K562 (cell line): ENCODE results near the gene IBA57. TPM values are rescaled to one million over a fixed set of nuclear protein-coding genes. Genes with fewer than 3 reads are reported as not detected.

Experiments
- BRD9 ChIP-seq: fragments of 450-650 bp; IDR thresholded peaks from 2 replicates; pipeline ENCODE4 v1.6.1; 2018; ENCODE audit warnings: low read depth; ENCODE audit not compliant: partially characterized antibody
- CHCHD3 ChIP-seq: fragments of 250-450 bp; sonication (Bioruptor Pico); IDR thresholded peaks from 2 replicates; pipeline ENCODE4 v2.1.2; 2022; ENCODE audit warnings: mild to moderate bottlenecking
- E2F6 ChIP-seq, 2 experiments: IDR thresholded peaks; 2 replicates each; pipeline ENCODE4 v1.6.1; 2011; ENCODE audit warnings: borderline replicate concordance in 1 of 2, control low read depth in 1 of 2, low read depth in 1 of 2, low read length in 1 of 2, mild to moderate bottlenecking in 1 of 2, mixed read lengths in 1 of 2, moderate library complexity in 1 of 2; ENCODE audit not compliant: insufficient read depth in 1 of 2, insufficient read length in 1 of 2, poor library complexity in 1 of 2, severe bottlenecking in 1 of 2; ENCODE audit errors: extremely low read depth in 1 of 2
- FOXM1 ChIP-seq, 2 experiments: fragments of 450-650 bp in 1 of 2; sonication (generic) in 1 of 2; formaldehyde crosslinking in 1 of 2; IDR thresholded peaks; 2 replicates each; pipeline versions ENCODE4 v1.6.1 to v1.9.0; 2017 to 2022; ENCODE audit warnings: low read depth in 2 of 2, mild to moderate bottlenecking in 2 of 2, missing genetic modification reagents in 1 of 2, moderate library complexity in 1 of 2
- HDAC2 ChIP-seq: fragments of 450-650 bp; IDR thresholded peaks from 2 replicates; pipeline ENCODE4 v1.6.1; 2016; ENCODE audit warnings: mild to moderate bottlenecking
- MAZ ChIP-seq, 2 experiments: fragments of 450-650 bp in 1 of 2; sonication (generic) in 1 of 2; formaldehyde crosslinking; IDR thresholded peaks in 1 of 2; conservative IDR thresholded peaks in 1 of 2; 2 replicates each; pipeline versions ENCODE4 v1.4.0 to v1.5.0; 2020; ENCODE audit warnings: mild to moderate bottlenecking in 1 of 2, missing genetic modification reagents in 1 of 2
- MTA1 ChIP-seq: fragments of 450-650 bp; IDR thresholded peaks from 2 replicates; pipeline ENCODE4 v1.6.1; 2017; ENCODE audit warnings: borderline replicate concordance
- NFRKB ChIP-seq: fragments of 450-650 bp; IDR thresholded peaks from 2 replicates; pipeline ENCODE4 v1.6.1; 2016; ENCODE audit warnings: low read depth
- PML ChIP-seq: IDR thresholded peaks from 2 replicates; pipeline ENCODE4 v1.6.1; 2012; ENCODE audit warnings: low read length, inconsistent platforms
- RB1 ChIP-seq: fragments of 450-650 bp; IDR thresholded peaks from 2 replicates; pipeline ENCODE4 v1.6.1; 2017; ENCODE audit warnings: low read depth, mild to moderate bottlenecking
- RBM25 ChIP-seq: fragments of 200-400 bp; formaldehyde crosslinking; IDR thresholded peaks from 2 replicates; pipeline ENCODE4 v1.6.1; 2018; ENCODE audit warnings: low read length, low read depth, moderate library complexity; ENCODE audit not compliant: severe bottlenecking
- SMARCC2 ChIP-seq: fragments of 450-650 bp; IDR thresholded peaks from 2 replicates; pipeline ENCODE4 v1.6.1; 2017; ENCODE audit warnings: antibody characterized with exemption, moderate library complexity, mild to moderate bottlenecking, low read depth
- SPI1 ChIP-seq: IDR thresholded peaks from 2 replicates; pipeline ENCODE4 v1.6.1; 2011; ENCODE audit warnings: low read depth, low read length, control low read depth, borderline replicate concordance
- STAT6 ChIP-seq: sonication (generic); formaldehyde crosslinking; IDR thresholded peaks from 2 replicates; pipeline ENCODE4 v1.8.1; 2023; ENCODE audit warnings: mild to moderate bottlenecking, missing genetic modification reagents
- SUPT5H ChIP-seq: fragments of 450-650 bp; IDR thresholded peaks from 2 replicates; pipeline ENCODE4 v1.6.1; 2016
- TAF7 ChIP-seq: fragments of 450-650 bp; IDR thresholded peaks from 2 replicates; pipeline ENCODE4 v1.6.1; 2016; ENCODE audit warnings: missing genetic modification characterization, missing compliant biosample characterization
- TRIM24 ChIP-seq, 2 experiments: fragments of 450-650 bp; IDR thresholded peaks; 2 replicates each; pipeline ENCODE4 v1.6.1; 2016
- TRIM28 ChIP-seq: fragments of 450-650 bp; IDR thresholded peaks from 2 replicates; pipeline ENCODE4 v1.6.1; 2017
- ZNF140 ChIP-seq: fragments of 250-450 bp; sonication (Bioruptor Pico); IDR thresholded peaks from 2 replicates; pipeline ENCODE4 v1.8.0; 2021; ENCODE audit warnings: moderate library complexity, mild to moderate bottlenecking, inconsistent platforms
- ZNF174 ChIP-seq: fragments of 250-450 bp; sonication (Bioruptor Pico); IDR thresholded peaks from 2 replicates; pipeline ENCODE4 v1.4.0; 2020; ENCODE audit warnings: mild to moderate bottlenecking
- ZNF212 ChIP-seq: fragments of 450-650 bp; formaldehyde crosslinking; IDR thresholded peaks from 2 replicates; pipeline ENCODE4 v1.4.0; 2020; ENCODE audit warnings: mild to moderate bottlenecking
- ZNF324 ChIP-seq: fragments of 250-450 bp; sonication (Bioruptor Pico); IDR thresholded peaks from 2 replicates; pipeline ENCODE4 v1.4.0; 2020; ENCODE audit warnings: mild to moderate bottlenecking
- ZNF41 ChIP-seq: fragments of 250-450 bp; sonication (Bioruptor Pico); conservative IDR thresholded peaks from 2 replicates; pipeline ENCODE4 v1.4.0; 2020; ENCODE audit warnings: mild to moderate bottlenecking
- ZNF444 ChIP-seq: fragments of 250-450 bp; sonication (Bioruptor Pico); IDR thresholded peaks from 2 replicates; pipeline ENCODE4 v1.4.0; 2020; ENCODE audit warnings: mild to moderate bottlenecking, moderate library complexity
- polyA plus RNA-seq, 8 experiments: library from polyadenylated mRNA; depleted of rRNA in 4 of 8; stranded (reverse) in 5 of 8; unstranded in 3 of 8; fragments of >200 nt; fragmentation: Nextera tagmentation in 2 of 8; fragmentation: Illumina TruSeq in 1 of 8; extraction: Ambion mirVana in 2 of 8; extraction: Trizol in 1 of 8; gene quantifications; 2 replicates each; pipeline versions ENCODE4 v1.2.1 to v1.2.3, GENCODE V29; 2011 to 2014; ENCODE audit warnings: inconsistent platforms in 1 of 8, missing spikeins in 1 of 8
- total RNA-seq, 7 experiments: library from RNA; depleted of rRNA in 6 of 7; stranded (reverse); fragments of >200 nt in 6 of 7; fragmentation: Illumina TruSeq in 2 of 7; extraction: Trizol in 2 of 7; gene quantifications; 2 replicates each; pipeline versions ENCODE4 v1.2.1 to v1.2.3, GENCODE V29; 2011 to 2021; ENCODE audit warnings: low replicate concordance in 1 of 7
- TF ChIP-seq, protein P1 (sequence below): fragments of 450-650 bp; formaldehyde crosslinking; IDR thresholded peaks from 2 replicates; pipeline ENCODE4 v1.4.0; 2020; ENCODE audit warnings: mild to moderate bottlenecking, moderate library complexity

Gene IBA57
- total and polyA plus RNA-seq, 9 of the 15 experiments (the other 6 are each of a cell fraction or from before 2014, with no cell fraction given) = 0.77 to 15.5 (median 2.7) TPM

DNA sequence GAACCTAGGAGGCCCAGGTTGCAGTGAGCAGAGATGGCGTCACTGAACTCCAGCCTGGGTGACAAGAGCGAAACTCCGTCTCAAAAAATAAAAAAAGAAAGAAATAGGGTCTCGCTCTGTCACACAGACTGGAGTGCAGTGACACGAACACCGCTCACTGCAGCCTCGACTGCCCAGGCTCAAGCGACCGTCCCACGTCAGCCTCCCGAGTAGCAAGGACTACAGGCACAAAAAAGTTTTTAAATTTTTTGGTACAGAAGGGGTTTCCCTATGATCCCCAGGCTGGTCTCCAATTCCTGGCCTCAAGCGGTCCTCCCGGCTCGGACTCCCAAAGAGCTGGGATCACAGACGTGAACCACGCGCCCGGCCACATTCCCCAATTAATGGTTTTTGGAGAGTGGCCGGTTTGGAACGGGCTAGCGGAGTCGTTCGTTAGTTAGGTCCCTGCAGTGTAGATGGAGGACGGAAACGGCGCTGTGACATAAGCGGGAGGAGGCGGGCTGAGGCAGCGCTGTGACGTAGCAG is 26.1 kb upstream of the IBA57 start (continued):
- TF ChIP-seq STAT6 (CRISPR knock-in tag) = 0 out of 2 replicates have a peak, but pooled peaks have one; percentile 63
- peak; percentile 74; the same call in 1 of the 2 replicates for TF ChIP-seq ZNF212
- TF ChIP-seq MTA1 = no peak
- TF ChIP-seq E2F6 (IDR thresholded peaks at IDR 0.05; ENCODE audit: borderline replicate concordance in 1 of 2, extremely low read depth in 1 of 2, insufficient read depth in 1 of 2, insufficient read length in 1 of 2, low read depth in 1 of 2, low read length in 1 of 2, poor library complexity in 1 of 2, severe bottlenecking in 1 of 2) = peak in 1 of 2 experiments; percentile 5
- TF ChIP-seq NFRKB = peak; percentile 80
- TF ChIP-seq HDAC2 = peak; percentile 56; the same call in 1 of the 2 replicates
- TF ChIP-seq ZNF174 (CRISPR knock-in tag) = no peak
- TF ChIP-seq TRIM24 (IDR thresholded peaks at IDR 0.05) = 0 out of 4 replicates have a peak, but pooled peaks of 1 of the 2 experiments have one; percentile 10
- no peak for TF ChIP-seq RBM25
- peak; percentile 56; the same call in 1 of the 2 replicates for TF ChIP-seq ZNF41 (CRISPR knock-in tag)
- no peak for TF ChIP-seq ZNF444 (CRISPR knock-in tag)
- TF ChIP-seq SUPT5H = peak; percentile 77
- TF ChIP-seq MAZ (CRISPR knock-in tag; conservative IDR thresholded peaks at IDR 0.05 in 1 of 2, IDR thresholded peaks at IDR 0.05 in 1 of 2) = no peak
- peak; percentile 16; the same call in 1 of the 2 replicates for TF ChIP-seq TAF7 (tag)
- peak; percentile 27; the same call in 1 of the 2 replicates for TF ChIP-seq FOXM1 (IDR thresholded peaks at IDR 0.05; ENCODE audit: low read depth)
- no peak for TF ChIP-seq FOXM1 (CRISPR knock-in tag; IDR thresholded peaks at IDR 0.05; ENCODE audit: low read depth)
- TF ChIP-seq BRD9 = peak; percentile 65
- TF ChIP-seq CHCHD3 (CRISPR knock-in tag) = no peak
- 0 out of 2 replicates have a peak, but pooled peaks have one; percentile 14 for TF ChIP-seq ZNF324 (CRISPR knock-in tag)
- no peak for TF ChIP-seq SPI1
- no peak; the same call in 1 of the 2 replicates for TF ChIP-seq PML
- TF ChIP-seq ZNF140 = no peak
- TF ChIP-seq TRIM28 = no peak; the same call in 1 of the 2 replicates
- TF ChIP-seq SMARCC2 = 0 out of 2 replicates have a peak, but pooled peaks have one; percentile 44
- TF ChIP-seq RB1 = no peak
- TF ChIP-seq, protein P1, sequence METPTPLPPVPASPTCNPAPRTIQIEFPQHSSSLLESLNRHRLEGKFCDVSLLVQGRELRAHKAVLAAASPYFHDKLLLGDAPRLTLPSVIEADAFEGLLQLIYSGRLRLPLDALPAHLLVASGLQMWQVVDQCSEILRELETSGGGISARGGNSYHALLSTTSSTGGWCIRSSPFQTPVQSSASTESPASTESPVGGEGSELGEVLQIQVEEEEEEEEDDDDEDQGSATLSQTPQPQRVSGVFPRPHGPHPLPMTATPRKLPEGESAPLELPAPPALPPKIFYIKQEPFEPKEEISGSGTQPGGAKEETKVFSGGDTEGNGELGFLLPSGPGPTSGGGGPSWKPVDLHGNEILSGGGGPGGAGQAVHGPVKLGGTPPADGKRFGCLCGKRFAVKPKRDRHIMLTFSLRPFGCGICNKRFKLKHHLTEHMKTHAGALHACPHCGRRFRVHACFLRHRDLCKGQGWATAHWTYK (CRISPR knock-in tag) = peak; percentile 80
